Kidney tubule cell (primary cell): ENCODE data around the gene SLCO1B3.
A peak's percentile ranks its signal among the peaks of the same experiment; 100 is the strongest.
"Not testable (repeated sequence)": the region's sequence is repeated elsewhere in the genome, so short reads cannot be mapped to it uniquely, and the experiment has no call there.

Experiments used
- DNase-seq: peaks from one replicate; pipeline ENCODE4 v3.0.0-alpha.2; 2018; ENCODE audit warnings: low spot score

SLCO1B3 gene

GRCh38 chr12:20810487-20810886, at the start of gene SLCO1B3:
SLCO1B3 (plus strand) TSS chr12:20810705; CDS start chr12:20815739, 5,034 bp downstream.
- no peak for DNase-seq

GRCh38 chr12:20777420-20777819, 33.1 kb upstream of the SLCO1B3 start:
- DNase-seq = no peak

- DNase-seq = no peak
These were observed 31.5 kb upstream of the SLCO1B3 start for GRCh38 chr12:20778969-20779368.

- not testable (repeated sequence) for DNase-seq
These were observed 30.5 kb upstream of the SLCO1B3 start for GRCh38 chr12:20779971-20780370.

- not testable (repeated sequence) for DNase-seq
These were observed 26.6 kb upstream of the SLCO1B3 start for GRCh38 chr12:20783796-20784357.

- no peak for DNase-seq
These were observed 17.5 kb upstream of the SLCO1B3 start for GRCh38 chr12:20792971-20793370.

- DNase-seq = peak; percentile 25
These were observed 12.0 kb upstream of the SLCO1B3 start for GRCh38 chr12:20798554-20798953.

GRCh38 chr12:20800160-20800559, 10.3 kb upstream of the SLCO1B3 start:
- no peak for DNase-seq

- DNase-seq = no peak
These were observed 9.5 kb upstream of the SLCO1B3 start for GRCh38 chr12:20801035-20801434.

GRCh38 chr12:20805921-20806320, 4.6 kb upstream of the SLCO1B3 start:
- no peak for DNase-seq

- no peak for DNase-seq
These were observed 3.1 kb upstream of the SLCO1B3 start for GRCh38 chr12:20807192-20808080.

- no peak for DNase-seq
These were observed 2.0 kb upstream of the SLCO1B3 start for GRCh38 chr12:20808521-20808920.

- DNase-seq = no peak
These were observed 5.1 kb downstream of the SLCO1B3 start for GRCh38 chr12:20815574-20815973.

- DNase-seq = no peak
These were observed 11.9 kb downstream of the SLCO1B3 start for GRCh38 chr12:20822415-20822814.

- DNase-seq = no peak
These were observed 12.4 kb downstream of the SLCO1B3 start for GRCh38 chr12:20822925-20823324.

- no peak for DNase-seq
These were observed 19.4 kb downstream of the SLCO1B3 start for GRCh38 chr12:20829919-20830318.

GRCh38 chr12:20830456-20830855, 20.0 kb downstream of the SLCO1B3 start:
- DNase-seq = no peak

GRCh38 chr12:20832911-20833310, 22.4 kb downstream of the SLCO1B3 start:
- DNase-seq = no peak

- no peak for DNase-seq
These were observed 42.1 kb downstream of the SLCO1B3 start for GRCh38 chr12:20852649-20853048.

- no peak for DNase-seq
These were observed 52.6 kb downstream of the SLCO1B3 start for GRCh38 chr12:20863056-20863455.

GRCh38 chr12:20865873-20866272, 55.4 kb downstream of the SLCO1B3 start:
- no peak for DNase-seq

GRCh38 chr12:20868277-20868676, 57.8 kb downstream of the SLCO1B3 start:
- no peak for DNase-seq

- no peak for DNase-seq
These were observed 72.8 kb downstream of the SLCO1B3 start for GRCh38 chr12:20883288-20883687.

- DNase-seq = peak; percentile 9
These were observed 74.6 kb downstream of the SLCO1B3 start for GRCh38 chr12:20885116-20885515.
